HG03039 (cell line): ENCODE results near the gene BBS12.
"Not testable (repeated sequence)": the region's sequence is repeated elsewhere in the genome, so short reads cannot be mapped to it uniquely, and the experiment has no call there.

Experiments
- ATAC-seq: cut with Tn5 transposase; IDR thresholded peaks from one replicate; pipeline ENCODE4 v1.9.1; 2021; ENCODE audit warnings: mild to moderate bottlenecking, moderate library complexity; ENCODE audit not compliant: unreplicated experiment

The BBS12 gene

DNA sequence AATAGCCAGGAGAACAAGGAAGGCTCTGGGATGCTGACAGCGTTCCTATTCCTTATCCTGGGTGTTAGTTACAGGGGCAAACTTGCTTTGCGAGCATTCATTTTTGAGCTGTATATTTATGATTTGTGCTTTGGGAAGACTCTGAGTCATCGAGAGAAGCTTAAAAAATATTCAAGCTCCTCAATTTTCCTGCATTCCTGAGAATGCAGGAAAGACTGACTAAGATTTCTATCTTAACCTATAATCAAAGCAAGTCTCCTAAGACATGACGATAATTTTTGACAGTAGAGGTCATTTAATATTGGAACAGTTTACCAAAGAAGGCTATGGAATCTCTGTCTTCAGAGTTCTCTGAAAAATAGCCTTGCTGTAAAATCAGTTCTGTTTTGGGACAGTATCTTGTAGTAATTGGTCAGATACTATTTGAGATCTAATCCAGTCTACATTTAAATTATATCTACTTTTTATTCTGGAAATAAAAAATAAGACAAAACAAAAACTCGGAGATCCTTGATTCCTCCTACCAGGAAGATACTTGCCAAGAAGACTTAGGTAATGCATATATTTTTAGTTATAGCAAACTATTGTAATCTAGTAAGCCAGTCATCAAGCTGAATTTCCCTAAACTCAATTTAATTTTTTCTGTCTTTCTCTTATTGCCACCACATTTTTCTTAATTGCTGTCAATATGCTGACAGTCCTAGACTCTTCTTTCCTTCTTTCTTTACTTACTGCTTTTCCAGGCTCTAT is 31.7 kb downstream of the BBS12 start:
- ATAC-seq = no peak

DNA sequence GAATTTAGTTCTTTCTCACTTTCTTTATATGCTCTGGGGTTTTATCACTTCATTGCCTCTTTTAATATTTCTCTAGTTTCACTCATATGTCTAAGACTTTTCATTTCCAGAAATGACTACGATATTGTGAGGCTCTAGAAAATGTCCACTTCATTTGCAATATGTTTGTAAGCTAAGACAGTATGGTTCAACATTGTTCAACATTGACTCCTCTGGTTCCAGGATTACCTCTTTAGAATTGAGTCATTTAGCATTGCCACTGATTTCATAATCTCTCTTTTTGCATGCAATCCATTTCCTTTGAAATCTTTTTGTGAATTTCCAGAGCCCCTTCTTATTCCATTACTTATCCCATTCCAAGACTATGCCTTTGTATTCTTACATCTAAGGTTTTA is 32.3 kb downstream of the BBS12 start:
- ATAC-seq = peak; percentile 84

DNA sequence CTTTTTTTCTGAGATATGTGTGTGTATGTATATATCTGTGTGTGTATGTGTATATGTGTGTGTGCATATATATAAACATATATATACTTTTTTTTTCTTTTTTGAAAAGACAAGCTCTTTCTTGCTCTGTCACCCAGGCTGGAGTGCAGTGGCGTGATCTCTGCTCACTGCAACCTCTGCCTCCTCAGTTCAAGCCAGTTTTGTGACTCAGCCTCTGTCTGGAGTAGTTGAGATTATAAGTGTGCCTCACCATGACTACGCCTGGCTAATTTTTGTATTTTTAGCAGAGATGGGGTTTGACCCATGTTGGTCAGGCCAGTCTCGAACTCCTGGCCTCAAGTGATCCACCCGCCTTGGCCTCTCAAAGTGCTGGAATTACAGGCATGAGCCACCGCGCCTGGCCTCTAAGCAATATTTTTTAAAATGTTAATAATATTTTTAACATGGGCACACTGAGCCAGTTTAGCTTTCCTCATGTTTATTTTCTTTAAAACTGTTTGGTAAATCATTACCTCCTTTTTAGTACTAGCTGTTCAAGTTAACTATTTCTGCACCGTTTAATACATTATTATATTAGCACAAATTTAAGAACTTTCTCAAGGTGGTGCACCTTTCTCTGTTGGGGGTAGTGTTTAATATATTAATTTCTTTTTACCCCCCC is 33.3 kb downstream of the BBS12 start:
- ATAC-seq = no peak

DNA sequence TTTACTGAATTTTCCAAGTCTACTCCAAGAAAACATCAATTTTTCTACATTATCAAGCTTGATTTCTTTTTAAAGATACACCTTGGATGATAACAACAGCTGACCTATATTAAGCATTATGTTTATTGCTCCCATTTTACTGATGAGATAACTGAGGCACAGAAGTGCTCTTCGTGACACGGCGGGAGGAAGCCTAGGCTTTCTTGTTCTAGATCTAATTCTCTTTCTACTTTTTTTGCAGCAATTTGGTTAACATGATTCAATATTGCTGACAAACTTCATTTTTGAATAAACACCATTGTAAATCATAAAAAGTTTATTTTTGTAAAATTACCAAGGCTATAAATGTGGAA is 33.8 kb downstream of the BBS12 start:
- no peak for ATAC-seq

DNA sequence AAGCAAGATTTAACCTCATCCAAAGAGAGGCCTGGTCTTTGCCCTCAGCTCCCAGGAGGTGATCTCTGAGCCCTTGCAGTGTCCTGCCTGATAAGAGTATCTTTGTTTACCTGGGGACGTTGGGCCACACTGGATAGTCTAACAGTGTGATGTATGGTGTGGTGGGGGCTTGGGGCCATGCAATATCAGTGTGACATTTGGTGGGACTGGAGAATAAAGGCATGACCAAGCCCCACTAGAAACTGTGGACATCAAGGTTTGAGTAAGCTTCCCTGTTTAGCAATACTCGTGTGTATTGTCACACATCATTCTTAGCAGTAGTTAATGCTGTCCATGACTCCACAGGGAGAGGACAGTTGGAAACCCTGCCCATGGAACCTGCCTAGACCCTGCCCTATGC is 34.4 kb downstream of the BBS12 start:
- ATAC-seq = no peak

DNA sequence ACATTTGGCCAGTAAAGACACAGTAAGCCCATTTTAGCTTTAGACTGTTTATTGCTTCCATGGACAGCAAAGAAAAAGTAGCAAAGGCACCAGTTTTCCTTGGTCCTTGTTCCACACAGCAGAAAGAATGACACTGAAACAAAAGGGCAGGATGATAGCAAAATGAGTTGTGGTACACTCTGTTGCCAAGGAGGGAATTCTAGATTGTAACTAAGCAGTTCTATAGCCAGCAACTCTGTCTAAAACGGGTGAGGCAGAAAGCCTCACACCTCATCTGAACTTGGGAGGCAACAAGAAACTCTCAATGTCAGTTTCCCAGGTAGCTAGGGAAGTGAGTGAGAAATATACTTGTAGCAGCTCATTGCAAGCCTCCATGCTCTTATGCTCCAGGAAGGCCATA is 39.2 kb downstream of the BBS12 start:
- no peak for ATAC-seq

DNA sequence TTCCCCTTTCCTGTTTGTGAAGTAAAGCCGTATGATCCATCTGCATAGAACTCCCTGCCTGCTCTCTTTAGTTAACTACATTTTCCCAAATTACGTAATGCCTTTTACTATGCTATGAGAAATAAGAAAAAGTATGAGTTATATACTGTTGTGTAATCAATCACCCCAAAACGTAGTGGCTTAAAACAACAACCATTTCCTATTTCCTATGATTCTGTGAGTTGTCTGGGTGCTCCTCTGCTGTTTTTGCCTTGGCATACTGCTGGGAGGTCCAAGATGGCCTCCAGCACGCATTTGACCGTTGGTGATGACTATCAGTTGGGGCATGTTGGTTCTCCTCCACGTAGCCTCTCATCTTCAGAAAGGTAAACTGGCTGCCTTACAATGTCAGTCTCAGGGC is 39.8 kb downstream of the BBS12 start:
- ATAC-seq = no peak

DNA sequence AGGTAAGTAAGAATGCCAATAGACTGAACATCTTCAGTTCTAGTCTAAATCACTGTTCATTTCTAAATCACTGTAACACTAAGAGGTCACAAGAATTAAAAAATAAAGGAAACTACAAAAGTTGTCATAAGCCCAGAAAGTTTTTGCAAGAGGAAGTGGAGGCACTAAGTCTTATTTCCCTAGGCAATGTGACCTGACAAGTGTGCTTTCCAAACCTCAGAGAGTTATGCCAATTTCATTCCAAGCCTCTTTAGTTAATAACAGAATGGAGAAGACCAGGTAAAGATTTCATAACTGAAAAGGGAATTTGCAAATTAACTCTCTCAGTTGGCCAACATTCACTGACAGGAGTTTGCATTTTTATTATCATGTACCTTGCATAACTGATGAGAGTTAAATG is 40.5 kb downstream of the BBS12 start:
- ATAC-seq = no peak

DNA sequence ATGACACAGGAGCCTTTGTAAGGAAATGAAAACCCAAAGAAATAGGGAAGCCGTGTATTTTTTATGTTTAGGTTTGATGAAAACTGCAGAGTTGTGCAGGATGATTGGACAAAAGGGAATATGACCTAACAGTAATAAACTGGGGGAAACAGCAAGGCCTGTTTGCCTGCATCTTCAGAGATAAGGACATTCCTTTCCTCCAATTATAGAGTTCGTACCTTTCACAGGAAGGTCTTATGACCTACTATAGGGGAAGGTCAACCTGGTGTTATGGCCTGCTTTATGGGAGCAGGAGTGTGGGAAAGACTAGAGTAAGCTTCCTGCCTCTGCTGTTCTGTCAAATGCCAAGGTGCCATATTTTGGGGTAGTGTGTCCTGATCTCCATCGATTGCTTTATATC is 42.5 kb downstream of the BBS12 start:
- no peak for ATAC-seq

DNA sequence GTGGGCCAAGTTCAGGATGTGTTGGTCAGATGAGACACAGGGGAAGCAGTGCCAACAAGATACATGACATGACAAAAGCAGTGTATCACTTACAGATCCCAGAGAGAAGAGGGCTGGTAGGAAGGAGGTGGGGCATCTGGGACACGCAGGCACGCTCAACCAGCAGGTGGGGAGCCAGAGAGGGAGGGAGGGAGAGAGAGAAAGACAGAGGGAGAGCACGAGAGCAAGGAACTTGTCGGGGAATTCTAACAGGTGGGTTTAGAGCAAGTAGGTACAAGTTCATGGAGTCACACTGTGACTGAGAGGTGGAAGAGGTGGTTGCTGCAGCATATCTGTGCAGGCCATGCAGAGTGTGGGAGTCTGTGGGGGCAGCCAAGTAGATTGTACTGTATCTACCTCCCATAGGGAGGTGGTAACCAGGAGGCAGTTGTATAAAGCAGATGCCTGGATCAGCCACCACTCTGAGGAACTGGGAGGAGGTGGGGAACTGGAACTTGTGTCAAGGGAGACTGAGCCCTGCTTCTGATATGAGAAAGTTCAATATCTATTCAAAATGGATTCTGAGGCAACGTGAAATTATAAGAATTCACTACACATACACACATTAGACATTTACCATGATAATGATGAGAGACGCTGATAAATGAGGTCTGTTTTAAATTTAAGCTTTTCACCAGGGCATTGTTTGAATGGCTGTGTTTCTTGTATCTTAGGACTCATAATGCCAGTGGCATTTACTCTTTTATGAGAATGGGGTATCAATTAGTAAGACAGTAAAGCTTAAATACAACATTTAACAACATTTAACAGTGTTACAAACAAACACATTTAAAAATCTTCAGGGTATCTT is 43.7 kb downstream of the BBS12 start:
- ATAC-seq = no peak

DNA sequence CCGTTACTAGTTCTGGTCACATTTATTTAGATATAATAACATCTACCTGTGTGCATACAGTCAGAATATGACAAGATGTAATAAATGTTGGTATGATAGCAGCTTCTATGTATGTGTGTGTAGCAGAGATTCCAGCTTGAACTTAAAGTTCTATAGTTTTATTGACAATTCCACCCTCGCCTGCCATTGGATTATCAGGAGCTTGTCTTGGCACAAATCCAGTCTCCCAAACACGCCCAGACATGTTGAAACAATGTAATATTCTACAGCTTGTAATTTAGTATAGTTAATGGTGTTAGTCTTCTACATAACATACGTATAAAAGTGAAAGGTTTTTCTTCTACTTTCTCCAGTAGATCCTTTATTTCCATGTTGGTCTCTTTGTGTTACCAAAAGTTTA is 44.4 kb downstream of the BBS12 start:
- ATAC-seq = no peak

DNA sequence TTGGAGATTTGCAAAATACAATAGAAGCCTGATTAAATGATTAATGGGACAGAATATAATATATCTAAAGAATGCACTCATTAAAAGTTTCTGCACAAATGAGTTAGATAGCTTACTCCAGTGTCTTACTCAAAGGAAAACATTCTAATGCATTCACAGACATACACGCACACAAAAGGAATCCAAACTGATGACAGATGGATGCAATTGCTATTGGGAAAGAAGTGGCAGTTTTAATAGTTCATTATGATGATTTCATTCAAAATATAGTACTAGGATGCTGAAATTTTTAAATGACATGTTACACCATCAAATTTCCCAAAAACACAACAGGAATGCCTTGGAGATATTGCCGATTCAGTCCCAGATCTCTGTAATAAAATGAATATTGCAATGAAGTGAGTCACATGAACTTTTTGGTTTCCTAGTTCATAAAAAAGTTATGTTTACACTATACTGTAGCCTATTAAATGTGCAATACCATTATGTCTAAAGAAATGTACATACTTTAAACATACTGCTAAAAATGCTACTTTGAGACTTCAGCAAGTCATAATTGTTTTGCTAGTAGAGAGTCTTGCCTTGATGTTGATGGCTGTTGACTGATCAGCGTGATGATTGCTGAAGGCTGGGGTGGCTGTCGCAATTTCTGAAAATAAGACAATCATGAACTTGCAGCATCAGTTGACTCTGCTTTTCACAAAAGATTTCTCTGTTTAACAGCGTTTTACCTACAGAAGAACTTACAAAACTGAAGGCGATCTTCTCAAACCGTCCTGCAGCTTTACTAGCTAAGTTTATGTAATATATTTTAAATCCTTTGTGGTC is 45.6 kb downstream of the BBS12 start:
- ATAC-seq = no peak

DNA sequence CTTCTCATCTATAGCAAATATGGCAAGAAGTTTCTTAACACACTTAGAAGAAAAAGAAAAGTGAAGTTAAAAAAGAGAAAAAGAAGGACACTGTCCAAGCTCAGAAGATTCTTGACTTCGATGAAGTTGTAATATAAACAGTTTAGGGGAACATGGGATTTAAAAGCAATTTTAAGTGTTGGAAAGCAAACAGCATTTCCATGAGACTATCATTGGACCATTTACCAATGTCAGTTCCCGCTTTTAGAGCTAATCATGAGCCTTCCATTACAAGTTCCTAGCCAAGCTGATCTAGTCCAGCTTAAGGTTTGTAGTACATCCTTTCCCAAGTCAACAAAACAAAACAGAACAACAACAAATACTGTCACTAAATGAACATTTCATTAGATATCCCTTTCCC is 49.0 kb downstream of the BBS12 start:
- no peak for ATAC-seq

DNA sequence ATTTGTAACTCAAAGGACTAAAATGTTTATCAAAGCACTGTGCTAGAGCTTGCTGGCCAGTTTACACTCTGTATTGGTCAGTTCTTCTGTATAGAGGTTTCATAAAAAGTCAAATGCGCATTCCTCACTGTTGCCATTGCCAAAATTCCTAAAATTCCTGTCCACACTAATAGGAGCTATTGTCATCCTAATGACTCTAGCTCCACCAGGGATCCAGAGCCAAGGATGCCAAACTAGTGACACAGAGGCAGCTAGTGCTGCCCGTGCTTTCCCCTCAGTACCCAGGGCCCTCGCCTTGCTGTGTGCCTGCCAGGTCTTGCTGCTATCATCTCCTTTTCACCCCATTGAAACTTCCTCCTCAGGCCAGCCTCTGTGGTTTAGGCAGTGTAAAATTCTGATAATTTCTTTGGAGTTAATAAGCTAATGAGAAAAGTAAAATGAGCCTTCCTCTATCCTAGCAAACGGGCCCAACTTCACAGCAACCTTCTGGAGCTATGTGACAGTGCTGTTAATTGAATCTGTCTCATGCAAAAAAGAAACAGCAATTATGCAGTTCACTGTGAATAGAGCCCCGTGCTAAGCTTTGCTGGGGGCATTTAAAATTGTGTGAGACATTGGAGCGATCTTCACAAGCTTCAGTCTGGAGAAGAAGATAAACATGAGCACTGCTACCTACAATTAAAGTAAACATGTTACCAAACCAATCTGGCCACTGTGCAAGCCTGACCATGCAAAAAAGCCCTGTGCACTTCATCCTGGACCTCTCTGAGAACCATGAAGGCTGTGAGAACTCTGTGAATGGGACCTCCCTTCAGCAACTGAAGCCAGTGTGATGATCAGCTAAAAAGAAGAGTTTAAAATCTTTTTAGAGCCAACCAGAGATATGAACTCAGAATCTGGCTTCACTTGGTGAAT is 51.1 kb downstream of the BBS12 start:
- ATAC-seq = no peak

DNA sequence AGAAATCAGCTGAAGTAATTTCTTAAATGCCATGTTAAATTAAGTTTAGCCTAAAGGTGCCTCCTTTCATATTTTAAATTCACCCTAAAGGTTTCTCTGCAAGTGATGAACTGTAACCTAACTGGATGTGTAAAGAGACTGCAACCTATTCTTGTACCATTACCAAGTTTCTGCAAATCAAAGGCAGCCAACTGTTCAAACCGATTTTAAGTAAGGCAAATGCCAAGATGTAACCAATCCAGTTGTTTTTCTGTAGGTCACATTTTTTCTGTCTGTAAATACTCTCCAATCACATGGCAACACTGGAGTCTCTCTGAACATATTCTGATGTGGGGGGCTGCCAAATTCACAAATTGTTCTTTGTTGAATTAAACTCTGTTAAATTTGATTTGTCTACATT is 51.8 kb downstream of the BBS12 start:
- no peak for ATAC-seq

DNA sequence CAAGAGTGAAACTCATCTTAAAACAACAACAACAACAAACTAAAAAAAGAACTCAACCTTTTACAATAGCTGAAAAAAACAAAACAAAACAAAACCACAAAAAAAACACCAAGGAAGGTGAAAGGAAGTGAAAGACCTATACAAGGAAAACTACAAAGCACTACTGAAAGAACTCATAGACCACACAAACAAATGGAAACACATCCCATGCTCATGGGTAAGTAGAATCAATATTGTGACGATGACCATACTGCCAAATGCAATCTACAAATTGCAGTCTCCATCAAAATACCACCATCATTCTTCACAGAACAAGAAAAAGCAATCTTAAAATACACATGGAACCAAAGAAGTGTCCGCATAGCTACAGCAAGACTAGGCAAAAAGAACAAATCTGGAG is 52.6 kb downstream of the BBS12 start:
- no peak for ATAC-seq

DNA sequence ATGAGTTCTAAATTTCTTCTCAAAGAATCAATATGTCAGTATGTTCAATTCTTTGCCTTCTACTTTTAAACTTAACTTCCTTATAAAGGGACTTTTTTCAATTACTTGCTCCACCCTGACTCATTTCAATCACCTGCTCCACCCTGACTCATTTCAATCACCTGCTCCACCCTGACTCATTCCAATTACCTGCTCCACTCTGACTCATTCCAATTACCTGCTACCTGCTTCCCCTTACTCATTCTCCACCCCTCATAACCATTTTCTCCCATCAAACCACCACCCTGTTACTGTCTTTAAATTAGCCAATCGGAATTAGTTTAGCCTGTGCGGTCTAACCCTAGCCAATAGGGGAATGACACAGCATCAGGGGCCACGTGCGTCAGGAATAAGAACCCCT is 53.8 kb downstream of the BBS12 start:
- ATAC-seq = not testable (repeated sequence)

DNA sequence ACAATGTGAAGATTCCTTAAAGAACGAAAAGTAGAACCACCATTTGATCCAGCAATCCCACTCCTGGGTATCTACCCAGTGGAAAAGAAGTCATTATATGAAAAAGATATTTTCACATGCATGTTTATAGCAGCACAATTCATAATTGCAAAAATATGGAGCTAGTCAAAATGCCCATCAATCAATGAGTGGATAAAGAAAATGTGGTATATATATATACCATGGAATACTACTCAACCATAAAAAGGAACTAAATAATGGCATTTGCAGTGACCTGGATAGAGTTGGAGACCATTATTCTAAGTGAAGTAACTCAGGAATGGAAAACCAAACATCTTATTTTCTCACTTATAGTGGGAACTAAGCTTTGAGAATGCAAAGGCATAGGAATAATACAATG is 54.4 kb downstream of the BBS12 start:
- not testable (repeated sequence) for ATAC-seq

DNA sequence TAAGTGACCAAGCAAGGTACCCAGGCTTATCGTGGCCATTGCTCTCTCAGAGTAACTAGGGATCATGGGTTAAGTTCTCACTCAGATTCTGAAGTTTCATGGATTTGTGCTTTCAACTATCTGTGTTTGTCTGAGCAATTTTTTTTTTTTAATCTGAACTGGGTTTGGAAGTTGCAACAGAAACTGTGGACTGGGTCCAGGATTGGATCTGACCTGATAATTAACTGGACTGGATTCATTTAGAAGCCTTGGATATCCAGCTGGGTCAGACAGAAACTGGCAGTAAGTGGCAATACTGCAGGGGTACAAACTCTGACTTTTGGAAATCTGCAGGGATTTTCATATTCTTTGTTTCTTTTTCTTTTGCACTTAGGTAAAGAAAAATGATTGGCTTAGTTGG is 55.4 kb downstream of the BBS12 start:
- ATAC-seq = no peak

DNA sequence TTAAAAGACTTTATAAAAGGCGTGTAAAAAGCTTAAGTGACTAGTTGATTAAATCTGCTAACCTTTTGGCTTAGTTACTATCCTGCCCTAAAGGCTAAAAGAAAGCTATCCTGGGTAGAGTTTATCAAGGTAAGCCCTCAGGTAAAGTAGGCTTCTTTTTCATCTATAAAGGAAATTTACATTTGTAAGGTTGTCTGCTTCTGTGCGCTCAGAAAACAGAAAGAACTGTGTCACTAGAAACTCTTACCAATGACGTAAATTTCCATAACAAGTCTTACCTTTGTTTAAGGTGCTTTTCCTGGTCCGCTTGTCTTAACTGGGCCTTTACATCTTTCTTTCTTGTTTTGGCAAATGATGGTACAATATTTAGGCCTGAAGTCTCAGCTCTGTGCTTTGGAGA is 56.4 kb downstream of the BBS12 start:
- no peak for ATAC-seq
